ENCODE results near the gene FADD. TPM values are rescaled to one million over a fixed set of nuclear protein-coding genes. Genes with fewer than 3 reads are reported as not detected.

The FADD gene
- total RNA-seq, 2 donors from 2014 or later = 36.6 to 37.7 TPM

GRCh38 chr11:70206982-70207376, 3.9 kb downstream of the FADD start:
- peaks cover 11% of the 10 kb centered on the region for H3K4me1 ChIP-seq
- H3K9me3 ChIP-seq = no peaks in the 10 kb centered on the region
- no peak overlapping the region for H3K4me3 ChIP-seq
- no peaks in the 10 kb centered on the region for H3K27me3 ChIP-seq
- intact Hi-C loops (cut with DNase I) = loop anchor here (5.0 kb wide), 1 partner anchor 60 kb away; no protein-coding TSS in a partner anchor
- H3K27ac ChIP-seq = no peak overlapping the region
- no peak for TF ChIP-seq CTCF (IDR thresholded peaks at IDR 0.05)
- H3K9ac ChIP-seq (ENCODE audit: low read depth in 2 of 2, low read length in 2 of 2) = no peak overlapping the region
- DNase-seq = no peak
- peaks cover 6% of the 10 kb centered on the region for H3K36me3 ChIP-seq

- Histone ChIP-seq H3K36me3 (peaks cover 6% of the 10 kb centered on the region), H3K4me1 (peaks cover 11% of the 10 kb centered on the region), H3K9me3 (no peaks in the 10 kb centered on the region), H3K27me3 (no peaks in the 10 kb centered on the region), H3K9ac (ENCODE audit: low read depth in 2 of 2, low read length in 2 of 2) (no peak overlapping the region), H3K4me3 (no peak overlapping the region), H3K27ac (no peak overlapping the region)
- intact Hi-C loops (cut with DNase I) = loop anchor here (5.0 kb wide), 1 partner anchor 60 kb away; no protein-coding TSS in a partner anchor
- TF ChIP-seq CTCF (IDR thresholded peaks at IDR 0.05) = no peak
- DNase-seq = no peak
Measured at GRCh38 chr11:70207531-70208131, 4.5 kb downstream of the FADD start.

GRCh38 chr11:70209391-70209912, 6.4 kb downstream of the FADD start:
- peaks cover 6% of the 10 kb centered on the region for H3K36me3 ChIP-seq
- no peaks in the 10 kb centered on the region for H3K27me3 ChIP-seq
- no peak for DNase-seq
- H3K27ac ChIP-seq = no peak overlapping the region
- no peak overlapping the region for H3K9ac ChIP-seq (ENCODE audit: low read depth in 2 of 2, low read length in 2 of 2)
- no peak overlapping the region for H3K4me3 ChIP-seq
- intact Hi-C loops (cut with DNase I) = loop anchor here (5.0 kb wide), 1 partner anchor 58 kb away; no protein-coding TSS in a partner anchor
- TF ChIP-seq CTCF (IDR thresholded peaks at IDR 0.05) = no peak
- H3K9me3 ChIP-seq = no peaks in the 10 kb centered on the region
- peaks cover 7% of the 10 kb centered on the region for H3K4me1 ChIP-seq

GRCh38 chr11:70210051-70210501, 7.0 kb downstream of the FADD start:
- intact Hi-C loops (cut with DNase I) = no loop called here
- Histone ChIP-seq H3K9me3 (no peaks in the 10 kb centered on the region), H3K4me3 (no peak overlapping the region), H3K27ac (no peak overlapping the region), H3K36me3 (peaks cover 6% of the 10 kb centered on the region), H3K9ac (ENCODE audit: low read depth in 2 of 2, low read length in 2 of 2) (no peak overlapping the region), H3K27me3 (no peaks in the 10 kb centered on the region), H3K4me1 (peaks cover under 1% of the 10 kb centered on the region)
- no peak for TF ChIP-seq CTCF (IDR thresholded peaks at IDR 0.05)
- DNase-seq = no peak

- intact Hi-C loops (cut with DNase I) = no loop called here
- Histone ChIP-seq H3K27me3 (no peaks in the 10 kb centered on the region), H3K4me3 (no peak overlapping the region), H3K9ac (ENCODE audit: low read depth in 2 of 2, low read length in 2 of 2) (no peak overlapping the region), H3K4me1 (no peaks in the 10 kb centered on the region), H3K36me3 (peaks cover 6% of the 10 kb centered on the region), H3K27ac (no peak overlapping the region), H3K9me3 (no peaks in the 10 kb centered on the region)
- TF ChIP-seq CTCF (IDR thresholded peaks at IDR 0.05) = no peak
- DNase-seq = no peak
Measured at GRCh38 chr11:70210530-70210929, 7.4 kb downstream of the FADD start.
